Neural progenitor cell (in vitro differentiated cells): ENCODE measurements around the gene MYCL. TPM values are rescaled to one million over a fixed set of nuclear protein-coding genes. Genes with fewer than 3 reads are reported as not detected.

Experiments used
- DNase-seq: peaks from one replicate; pipeline ENCODE4 v3.0.0-alpha.2; 2016; ENCODE audit warnings: low spot score
- H2AFZ ChIP-seq: fragments of 200-600 bp; sonication (generic); replicated peaks from 2 replicates; pipeline ENCODE4 v1.6.1; 2016; ENCODE audit warnings: antibody characterized with exemption
- H3F3A ChIP-seq: fragments of 200-600 bp; sonication (generic); 2 replicates; pipeline ENCODE4 v1.6.1; 2016; ENCODE audit warnings: antibody characterized with exemption, low read depth
- H3K27ac ChIP-seq: fragments of 200-600 bp; sonication (generic); 2 replicates; pipeline ENCODE4 v1.5.1; 2016; ENCODE audit warnings: mild to moderate bottlenecking
- H3K27me3 ChIP-seq: fragments of 200-600 bp; sonication (generic); 2 replicates; pipeline ENCODE4 v1.6.1; 2016; ENCODE audit warnings: mild to moderate bottlenecking, moderate library complexity
- H3K36me3 ChIP-seq: fragments of 200-600 bp; sonication (generic); 2 replicates; pipeline ENCODE4 v1.5.1; 2016
- H3K4me1 ChIP-seq: fragments of 200-600 bp; sonication (generic); 2 replicates; pipeline ENCODE4 v1.6.1; 2016; ENCODE audit warnings: mixed run types
- H3K4me2 ChIP-seq: fragments of 200-600 bp; sonication (generic); 2 replicates; pipeline ENCODE4 v1.6.1; 2016
- H3K4me3 ChIP-seq: fragments of 200-600 bp; sonication (generic); 2 replicates; pipeline ENCODE4 v1.5.1; 2016
- H3K79me2 ChIP-seq: fragments of 200-600 bp; sonication (generic); 2 replicates; pipeline ENCODE4 v1.6.1; 2016; ENCODE audit warnings: low read depth
- H3K9ac ChIP-seq: fragments of 200-600 bp; sonication (generic); 2 replicates; pipeline ENCODE4 v1.6.1; 2016
- H3K9me3 ChIP-seq: fragments of 200-600 bp; sonication (generic); 2 replicates; pipeline ENCODE4 v1.5.1; 2016; ENCODE audit warnings: low read depth
- H4K20me1 ChIP-seq: fragments of 200-600 bp; sonication (generic); 2 replicates; pipeline ENCODE4 v1.6.1; 2016; ENCODE audit warnings: low read depth
- H3K27ac Mint-ChIP-seq: 3 replicates; pipeline ENCODE4 v1.8.0; 2021; ENCODE audit warnings: mixed read lengths
- H3K27me3 Mint-ChIP-seq: 2 replicates; pipeline ENCODE4 v1.8.0; 2022; ENCODE audit warnings: low read depth, mild to moderate bottlenecking, inconsistent platforms, moderate library complexity, mixed read lengths; ENCODE audit not compliant: insufficient read depth
- H3K36me3 Mint-ChIP-seq: 3 replicates; pipeline ENCODE4 v1.8.0; 2021; ENCODE audit warnings: mixed read lengths
- H3K4me1 Mint-ChIP-seq: 3 replicates; pipeline ENCODE4 v1.8.0; 2021; ENCODE audit warnings: mixed read lengths
- H3K4me3 Mint-ChIP-seq: 3 replicates; pipeline ENCODE4 v1.8.0; 2021; ENCODE audit warnings: mild to moderate bottlenecking, moderate library complexity, mixed read lengths
- H3K9me3 Mint-ChIP-seq: 3 replicates; pipeline ENCODE4 v1.8.0; 2020; ENCODE audit warnings: mixed read lengths
- EZH2 ChIP-seq: fragments of 200-600 bp; sonication (generic); IDR thresholded peaks from 2 replicates; pipeline ENCODE4 v1.6.1; 2017; ENCODE audit warnings: antibody characterized with exemption, mild to moderate bottlenecking, moderate library complexity
- EZH2phosphoT487 ChIP-seq: fragments of 200-600 bp; sonication (generic); IDR thresholded peaks from 2 replicates; pipeline ENCODE4 v1.6.1; 2017; ENCODE audit warnings: antibody characterized with exemption
- total RNA-seq: library from RNA; depleted of rRNA; stranded (reverse); fragments of >200 nt; gene quantifications from 2 replicates; pipeline ENCODE4 v1.2.3, GENCODE V29; 2015; ENCODE audit warnings: low replicate concordance
- TF ChIP-seq, protein P1 (sequence below): fragments of 200-600 bp; sonication (generic); IDR thresholded peaks from 2 replicates; pipeline ENCODE4 v1.5.1; 2017; ENCODE audit warnings: antibody characterized with exemption, mild to moderate bottlenecking

Gene MYCL
- total RNA-seq, 1 donor from 2014 or later, result 21.8 TPM

DNA sequence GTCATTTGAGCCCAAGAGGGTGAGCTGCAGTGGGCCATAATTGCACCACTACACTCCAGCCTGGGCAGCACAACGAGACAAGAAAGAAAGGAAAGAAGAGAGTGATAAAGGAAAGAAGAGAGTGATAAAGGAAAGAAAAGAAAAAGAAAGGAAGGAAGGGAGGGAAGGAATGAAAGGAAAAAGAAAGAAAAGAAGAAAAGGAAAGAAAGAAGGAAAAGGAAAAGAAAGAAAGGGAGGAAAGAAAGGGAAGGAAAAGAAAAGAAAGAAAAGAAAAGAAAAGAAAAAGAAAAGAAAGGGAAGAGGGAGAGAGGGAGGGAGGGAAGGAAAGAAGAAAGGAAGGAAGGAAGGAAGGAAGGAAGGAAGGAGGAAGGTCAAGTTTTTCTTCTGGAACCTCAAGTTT is 36.0 kb downstream of the MYCL start:
- Histone ChIP-seq H3K4me3 (no peak overlapping the region), H3K36me3 (no peaks in the 10 kb centered on the region), H3K4me1 (no peaks in the 10 kb centered on the region), H3K27ac (no peak overlapping the region), H3K4me2 (no peak overlapping the region), H3K9ac (no peak overlapping the region), H3K9me3 (no peaks in the 10 kb centered on the region), H3K27me3 (no peaks in the 10 kb centered on the region), H2AFZ (no peak overlapping the region), H3K79me2 (peaks cover 84% of the 10 kb centered on the region), H3F3A (no peaks in the 10 kb centered on the region), H4K20me1 (peaks cover 30% of the 10 kb centered on the region)
- Mint-ChIP-seq H3K36me3 (peaks cover 53% of the 10 kb centered on the region), H3K27ac (no peak overlapping the region), H3K4me1 (no peaks in the 10 kb centered on the region), H3K27me3 (no peaks in the 10 kb centered on the region), H3K9me3 (peaks cover 21% of the 10 kb centered on the region), H3K4me3 (no peak overlapping the region)
- no peak for DNase-seq
- TF ChIP-seq EZH2phosphoT487, result no peak
- TF ChIP-seq, protein P1, sequence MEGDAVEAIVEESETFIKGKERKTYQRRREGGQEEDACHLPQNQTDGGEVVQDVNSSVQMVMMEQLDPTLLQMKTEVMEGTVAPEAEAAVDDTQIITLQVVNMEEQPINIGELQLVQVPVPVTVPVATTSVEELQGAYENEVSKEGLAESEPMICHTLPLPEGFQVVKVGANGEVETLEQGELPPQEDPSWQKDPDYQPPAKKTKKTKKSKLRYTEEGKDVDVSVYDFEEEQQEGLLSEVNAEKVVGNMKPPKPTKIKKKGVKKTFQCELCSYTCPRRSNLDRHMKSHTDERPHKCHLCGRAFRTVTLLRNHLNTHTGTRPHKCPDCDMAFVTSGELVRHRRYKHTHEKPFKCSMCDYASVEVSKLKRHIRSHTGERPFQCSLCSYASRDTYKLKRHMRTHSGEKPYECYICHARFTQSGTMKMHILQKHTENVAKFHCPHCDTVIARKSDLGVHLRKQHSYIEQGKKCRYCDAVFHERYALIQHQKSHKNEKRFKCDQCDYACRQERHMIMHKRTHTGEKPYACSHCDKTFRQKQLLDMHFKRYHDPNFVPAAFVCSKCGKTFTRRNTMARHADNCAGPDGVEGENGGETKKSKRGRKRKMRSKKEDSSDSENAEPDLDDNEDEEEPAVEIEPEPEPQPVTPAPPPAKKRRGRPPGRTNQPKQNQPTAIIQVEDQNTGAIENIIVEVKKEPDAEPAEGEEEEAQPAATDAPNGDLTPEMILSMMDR, result no peak
- TF ChIP-seq EZH2, result no peak

DNA sequence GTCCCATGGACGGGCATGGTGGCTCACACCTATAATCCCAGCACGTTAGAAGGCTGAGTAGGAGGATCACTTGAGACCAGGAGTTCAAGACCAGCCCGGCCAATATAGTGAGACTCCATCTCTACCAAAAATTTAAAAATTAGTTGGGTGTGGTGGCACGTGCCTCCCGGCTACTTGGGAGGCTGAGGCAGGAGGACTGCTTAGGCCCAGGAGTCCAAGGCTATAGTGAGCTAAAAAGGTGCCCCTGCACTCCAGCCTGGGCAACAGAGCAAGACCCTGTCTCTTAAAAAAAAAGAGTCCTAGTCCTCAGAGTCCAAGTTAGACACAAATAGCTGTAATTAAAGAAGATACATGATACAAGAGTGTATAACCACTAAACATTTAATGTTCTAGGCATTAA is 38.5 kb downstream of the MYCL start:
- Mint-ChIP-seq H3K36me3 (peaks cover 39% of the 10 kb centered on the region), H3K4me1 (no peaks in the 10 kb centered on the region), H3K9me3 (peaks cover 6% of the 10 kb centered on the region), H3K27ac (no peak overlapping the region), H3K27me3 (no peaks in the 10 kb centered on the region), H3K4me3 (no peak overlapping the region)
- H3K79me2 ChIP-seq, result peaks cover 97% of the 10 kb centered on the region
- no peak for DNase-seq
- H3K4me3 ChIP-seq, result no peak overlapping the region
- no peaks in the 10 kb centered on the region for H3K36me3 ChIP-seq
- no peaks in the 10 kb centered on the region for H3K27me3 ChIP-seq
- H3F3A ChIP-seq, result no peaks in the 10 kb centered on the region
- H2AFZ ChIP-seq, result no peak overlapping the region
- no peaks in the 10 kb centered on the region for H3K9me3 ChIP-seq
- TF ChIP-seq EZH2, result no peak
- TF ChIP-seq EZH2phosphoT487, result no peak
- TF ChIP-seq, protein P1, result no peak
- H3K27ac ChIP-seq, result no peak overlapping the region
- H4K20me1 ChIP-seq, result peaks cover 52% of the 10 kb centered on the region
- H3K9ac ChIP-seq, result no peak overlapping the region
- no peak overlapping the region for H3K4me2 ChIP-seq
- no peaks in the 10 kb centered on the region for H3K4me1 ChIP-seq

DNA sequence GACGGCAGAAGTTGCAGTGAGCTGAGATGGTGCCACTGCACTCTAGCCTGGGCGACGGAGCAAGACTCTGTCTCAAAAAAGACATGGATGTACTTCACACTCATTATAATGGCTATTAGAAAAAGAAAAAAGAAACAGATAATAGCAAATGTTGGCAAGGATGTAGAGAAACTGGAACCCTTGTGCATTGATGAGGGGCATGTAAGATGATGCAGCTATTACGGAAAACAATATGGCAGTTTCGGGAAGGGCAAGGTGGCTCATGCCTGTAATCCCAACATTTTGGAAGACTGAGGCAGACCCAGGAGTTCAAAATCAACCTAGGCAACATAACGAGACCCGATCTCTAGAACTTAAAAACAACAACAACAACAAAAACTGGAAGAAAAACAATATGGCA is 40.7 kb downstream of the MYCL start:
- Mint-ChIP-seq H3K27ac (no peak overlapping the region), H3K27me3 (no peaks in the 10 kb centered on the region), H3K36me3 (peaks cover 29% of the 10 kb centered on the region), H3K9me3 (no peaks in the 10 kb centered on the region), H3K4me3 (no peak overlapping the region), H3K4me1 (no peaks in the 10 kb centered on the region)
- Histone ChIP-seq H3K4me3 (no peak overlapping the region), H3K36me3 (no peaks in the 10 kb centered on the region), H3F3A (no peaks in the 10 kb centered on the region), H3K79me2 (peaks cover 96% of the 10 kb centered on the region), H2AFZ (no peak overlapping the region), H3K9ac (no peak overlapping the region), H3K27me3 (no peaks in the 10 kb centered on the region), H3K4me1 (no peaks in the 10 kb centered on the region), H3K9me3 (no peaks in the 10 kb centered on the region), H3K4me2 (no peak overlapping the region), H3K27ac (no peak overlapping the region), H4K20me1 (peaks cover 64% of the 10 kb centered on the region)
- TF ChIP-seq EZH2 (no peak), EZH2phosphoT487 (no peak)
- TF ChIP-seq, protein P1, result no peak
- no peak for DNase-seq
